ENCODE results near the gene CDH23.

Gene CDH23

GRCh38 chr10:71832967-71833366, 436.2 kb downstream of the CDH23 start:
- H3K4me3 ChIP-seq (ENCODE audit: low read depth in 1 of 2, low read length in 1 of 2) = no peak overlapping the region
- peaks cover 61 to 90% of the 10 kb centered on the region in 2 experiments for H3K4me1 ChIP-seq (ENCODE audit: control insufficient read depth in 1 of 2, insufficient read depth in 1 of 2, low read depth in 1 of 2, low read length in 1 of 2)
- peaks cover 61% of the 10 kb centered on the region for H3K36me3 ChIP-seq
- H3K9me3 ChIP-seq = no peaks in the 10 kb centered on the region
- H3K27me3 ChIP-seq = no peaks in the 10 kb centered on the region
- peak overlapping the region; percentile 74 for H3K27ac ChIP-seq
- no peak for TF ChIP-seq CTCF (IDR thresholded peaks at IDR 0.05)

GRCh38 chr10:71833451-71834342, 437.0 kb downstream of the CDH23 start:
- Histone ChIP-seq H3K4me3 (ENCODE audit: low read depth in 1 of 2, low read length in 1 of 2) (no peak overlapping the region), H3K36me3 (peaks cover 58% of the 10 kb centered on the region), H3K9me3 (no peaks in the 10 kb centered on the region), H3K4me1 (ENCODE audit: control insufficient read depth in 1 of 2, insufficient read depth in 1 of 2, low read depth in 1 of 2, low read length in 1 of 2) (peaks cover 61 to 90% of the 10 kb centered on the region in 2 experiments), H3K27ac (peak overlapping the region; percentile 74), H3K27me3 (no peaks in the 10 kb centered on the region)
- no peak for TF ChIP-seq CTCF (IDR thresholded peaks at IDR 0.05)

- H3K9me3 ChIP-seq = no peaks in the 10 kb centered on the region
- no peaks in the 10 kb centered on the region for H3K27me3 ChIP-seq
- peak overlapping the region; percentile 74 for H3K27ac ChIP-seq
- H3K36me3 ChIP-seq = peaks cover 54% of the 10 kb centered on the region
- H3K4me3 ChIP-seq (ENCODE audit: low read depth in 1 of 2, low read length in 1 of 2) = no peak overlapping the region
- peaks cover 57 to 88% of the 10 kb centered on the region in 2 experiments for H3K4me1 ChIP-seq (ENCODE audit: control insufficient read depth in 1 of 2, insufficient read depth in 1 of 2, low read depth in 1 of 2, low read length in 1 of 2)
- TF ChIP-seq CTCF (IDR thresholded peaks at IDR 0.05) = no peak
Observed at GRCh38 chr10:71834343-71834674, 437.6 kb downstream of the CDH23 start.

GRCh38 chr10:71835671-71836595, 439.2 kb downstream of the CDH23 start:
- Histone ChIP-seq H3K27ac (peak overlapping the region; percentile 72), H3K4me1 (ENCODE audit: control insufficient read depth in 1 of 2, insufficient read depth in 1 of 2, low read depth in 1 of 2, low read length in 1 of 2) (peaks cover 50 to 86% of the 10 kb centered on the region in 2 experiments), H3K4me3 (ENCODE audit: low read depth in 1 of 2, low read length in 1 of 2) (no peak overlapping the region), H3K36me3 (peaks cover 38% of the 10 kb centered on the region), H3K9me3 (no peaks in the 10 kb centered on the region), H3K27me3 (no peaks in the 10 kb centered on the region)
- no peak for TF ChIP-seq CTCF (IDR thresholded peaks at IDR 0.05)

- no peak for TF ChIP-seq CTCF (IDR thresholded peaks at IDR 0.05)
- H3K4me3 ChIP-seq (ENCODE audit: low read depth in 1 of 2, low read length in 1 of 2) = no peak overlapping the region
- H3K4me1 ChIP-seq (ENCODE audit: control insufficient read depth in 1 of 2, insufficient read depth in 1 of 2, low read depth in 1 of 2, low read length in 1 of 2) = peaks cover 53 to 86% of the 10 kb centered on the region in 2 experiments
- H3K27me3 ChIP-seq = no peaks in the 10 kb centered on the region
- peak overlapping the region; percentile 72 for H3K27ac ChIP-seq
- peaks cover 32% of the 10 kb centered on the region for H3K36me3 ChIP-seq
- H3K9me3 ChIP-seq = no peaks in the 10 kb centered on the region
Observed at GRCh38 chr10:71836596-71836974, 439.9 kb downstream of the CDH23 start.

All from neutrophil (primary cell).